HepG2 (cell line): ENCODE data around the gene ITGAV. TPM values are rescaled to one million over a fixed set of nuclear protein-coding genes. Genes with fewer than 3 reads are reported as not detected.

ENCODE experiments used
- ATAC-seq: fragments of 200-7000 bp; cut with Tn5 transposase; 3 replicates; pipeline ENCODE4 v1.9.1; 2020; ENCODE audit warnings: mild to moderate bottlenecking, moderate library complexity
- BruUV-seq: library from RNA; stranded (reverse); fragments of 400-500 nt; replicated peaks from 2 replicates; lab custom pipeline; 2021; lab: Mats Ljungman, UMichigan
- CTCF ChIA-PET: fragments of 300-600 bp; formaldehyde crosslinking; extraction: SDS; loops from one replicate; lab custom pipeline; 2021; ENCODE audit warnings: low total read pairs, inconsistent platforms, low intra/inter-chr PET ratio; lab: Yijun Ruan, JAX
- POLR2A ChIA-PET: fragments of 350-600 bp; sonication (Branson Sonifier 250); formaldehyde crosslinking; loops from one replicate; lab custom pipeline; 2020; ENCODE audit warnings: antibody characterized with exemption, inconsistent platforms; lab: Yijun Ruan, JAX
- DNase-seq: peaks from one replicate; pipeline ENCODE4 v3.0.0-alpha.2; 2015; ENCODE audit warnings: low spot score
- FAIRE-seq: peaks from 3 replicates; lab custom pipeline; 2011; peaks lifted over from hg19 to GRCh38; lab: Jason Lieb, UNC
- H2AFZ ChIP-seq: one replicate; pipeline ENCODE4 v1.6.1; 2011; ENCODE audit warnings: low read length, inconsistent platforms
- H3K27ac ChIP-seq: fragments of 300-600 bp; 3 replicates; pipeline ENCODE4 v1.8.0; 2011; ENCODE audit warnings: mixed run types, mild to moderate bottlenecking, mixed read lengths, low read length, inconsistent platforms; ENCODE audit not compliant: insufficient read depth; ENCODE audit errors: extremely low read length
- H3K27me3 ChIP-seq, 2 experiments: fragments of 200-600 bp in 1 of 2; 2 replicates in 1 of 2; 3 replicates in 1 of 2; pipeline versions ENCODE4 v1.6.0 to v1.8.0; 2011; ENCODE audit warnings: low read length in 2 of 2, mild to moderate bottlenecking in 2 of 2, moderate library complexity in 2 of 2, inconsistent platforms in 1 of 2; ENCODE audit not compliant: insufficient read depth in 2 of 2, control insufficient read depth in 1 of 2
- H3K36me3 ChIP-seq, 2 experiments: fragments of 200-600 bp in 1 of 2; replicated peaks in 1 of 2; 2 replicates in 1 of 2; 3 replicates in 1 of 2; pipeline versions ENCODE4 v1.5.1 to v1.8.0; 2011; ENCODE audit warnings: low read length in 2 of 2, inconsistent platforms in 1 of 2; ENCODE audit not compliant: insufficient read depth in 2 of 2, control insufficient read depth in 1 of 2
- H3K4me1 ChIP-seq: 2 replicates; pipeline ENCODE4 v1.5.1; 2012; ENCODE audit warnings: low read length, inconsistent platforms; ENCODE audit not compliant: insufficient read depth
- H3K4me2 ChIP-seq: 2 replicates; pipeline ENCODE4 v1.6.0; 2011; ENCODE audit warnings: low read depth, low read length, inconsistent platforms
- H3K4me3 ChIP-seq, 3 experiments: fragments of 200-600 bp in 1 of 3; sonication (generic), shearing (Covaris generic) in 1 of 3; replicated peaks in 1 of 3; 2 replicates each; pipeline ENCODE4 v1.5.1; 2011 to 2016; ENCODE audit warnings: low read length in 3 of 3, inconsistent platforms in 2 of 3, low read depth in 2 of 3, mild to moderate bottlenecking in 2 of 3, control low read depth in 1 of 3, mixed read lengths in 1 of 3; ENCODE audit not compliant: insufficient read depth in 1 of 3
- H3K79me2 ChIP-seq: one replicate; pipeline ENCODE4 v1.6.1; 2011; ENCODE audit warnings: low read length, inconsistent platforms; ENCODE audit not compliant: insufficient read depth
- H3K9ac ChIP-seq: 2 replicates; pipeline ENCODE4 v1.6.0; 2011; ENCODE audit warnings: mild to moderate bottlenecking, low read depth, low read length, inconsistent platforms; ENCODE audit not compliant: insufficient read depth
- H3K9me3 ChIP-seq: 2 replicates; pipeline ENCODE4 v1.5.1; 2012; ENCODE audit warnings: mild to moderate bottlenecking, low read length
- H4K20me1 ChIP-seq: 2 replicates; pipeline ENCODE4 v1.6.0; 2011; ENCODE audit warnings: inconsistent platforms, mild to moderate bottlenecking, low read length, moderate library complexity; ENCODE audit not compliant: insufficient read depth
- BATF2 ChIP-seq: sonication (generic); formaldehyde crosslinking; IDR thresholded peaks from 2 replicates; pipeline ENCODE4 v1.8.0; 2022; ENCODE audit warnings: mild to moderate bottlenecking, missing genetic modification reagents, moderate library complexity
- GRHL1 ChIP-seq: sonication (generic); formaldehyde crosslinking; conservative IDR thresholded peaks from 2 replicates; pipeline ENCODE4 v1.8.0; 2022; ENCODE audit warnings: missing genetic modification reagents
- HES4 ChIP-seq: sonication (generic); formaldehyde crosslinking; IDR thresholded peaks from 2 replicates; pipeline ENCODE4 v1.9.0; 2021; ENCODE audit warnings: mild to moderate bottlenecking, missing genetic modification reagents, borderline replicate concordance
- HIVEP1 ChIP-seq: sonication (generic); formaldehyde crosslinking; IDR thresholded peaks from 2 replicates; pipeline ENCODE4 v1.4.0; 2020; ENCODE audit warnings: mild to moderate bottlenecking, missing genetic modification reagents
- MTERF4 ChIP-seq: sonication (generic); formaldehyde crosslinking; IDR thresholded peaks from 2 replicates; pipeline ENCODE4 v1.8.0; 2023; ENCODE audit warnings: mild to moderate bottlenecking, missing genetic modification reagents
- RBAK ChIP-seq: sonication (generic); formaldehyde crosslinking; IDR thresholded peaks from 2 replicates; pipeline ENCODE4 v1.5.1; 2020; ENCODE audit warnings: mild to moderate bottlenecking, missing genetic modification reagents
- SP4 ChIP-seq: sonication (generic); formaldehyde crosslinking; IDR thresholded peaks from 2 replicates; pipeline ENCODE4 v1.8.1; 2023; ENCODE audit warnings: mild to moderate bottlenecking, missing genetic modification reagents
- U2AF1 ChIP-seq: fragments of 200-400 bp; formaldehyde crosslinking; optimal IDR thresholded peaks from 2 replicates; pipeline ENCODE3; 2017; ENCODE audit warnings: mild to moderate bottlenecking, low read depth, low read length
- ZBTB44 ChIP-seq: sonication (generic); formaldehyde crosslinking; IDR thresholded peaks from 2 replicates; pipeline ENCODE4 v1.4.0; 2020; ENCODE audit warnings: missing genetic modification reagents
- ZNF180 ChIP-seq: sonication (generic); formaldehyde crosslinking; IDR thresholded peaks from 2 replicates; pipeline ENCODE4 v1.4.0; 2020; ENCODE audit warnings: low read depth, missing genetic modification reagents, borderline replicate concordance
- WGBS: methylation state at CpG from one replicate; pipeline ENCODE4 v1.1.6; 2017; ENCODE audit warnings: low lambda C conversion rate; 5-methylcytosine and 5-hydroxymethylcytosine counted together
- in situ Hi-C: cut with HindIII; loops from 2 replicates; pipeline ENCODE4 v1.10.0; 2017; ENCODE audit warnings: low pct_unique_long_range_greater_than_20kb; ENCODE audit not compliant: extremely low pct_ligation_motif_present
- intact Hi-C: fragments of 100-400 bp; cut with micrococcal nuclease; formaldehyde crosslinking; loops from one replicate; pipeline ENCODE4 v1.10.0; 2022; ENCODE audit not compliant: unreplicated experiment
- polyA plus RNA-seq, 8 experiments: library from polyadenylated mRNA; depleted of rRNA in 3 of 8; stranded (reverse) in 7 of 8; unstranded in 1 of 8; fragments of >200 nt; fragmentation: Illumina TruSeq in 4 of 8; extraction: Trizol in 4 of 8; gene quantifications; 2 replicates each; pipeline versions ENCODE4 v1.2.1 to v1.2.3, GENCODE V29; 2011 to 2016; ENCODE audit warnings: low read depth in 4 of 8, missing spikeins in 1 of 8, mixed read lengths in 1 of 8; ENCODE audit not compliant: insufficient read depth in 1 of 8
- total RNA-seq, 5 experiments: library from RNA; depleted of rRNA; stranded (reverse); fragments of >200 nt; fragmentation: Illumina TruSeq; extraction: Trizol; gene quantifications; 2 replicates each; pipeline ENCODE4 v1.2.3, GENCODE V29; 2016; ENCODE audit warnings: low read depth in 1 of 5
- TF ChIP-seq, protein P1 (sequence below): sonication (generic); formaldehyde crosslinking; IDR thresholded peaks from 2 replicates; pipeline ENCODE4 v1.4.0; 2020; ENCODE audit warnings: missing genetic modification reagents, low read depth, mild to moderate bottlenecking, borderline replicate concordance
- TF ChIP-seq, protein P2 (sequence below): sonication (generic); formaldehyde crosslinking; IDR thresholded peaks from 2 replicates; pipeline ENCODE4 v1.4.0; 2020; ENCODE audit warnings: missing genetic modification reagents, borderline replicate concordance

Gene ITGAV
- total and polyA plus RNA-seq, 2 of the 13 experiments (the other 11 are each of a cell fraction or from before 2014, with no cell fraction given) = 59.1 to 60.4 TPM

- ATAC-seq (peak; percentile 58), FAIRE-seq (no peak), DNase-seq (no peak)
- no peak overlapping the region for H3K9ac ChIP-seq
- H3K9me3 ChIP-seq = no peaks in the 10 kb centered on the region
- intact Hi-C loops (loop anchor here (1.0 to 2.0 kb wide), 3 partner anchors 50 to 155 kb away; partner anchors contain the start of genes ITGAV and ZC3H15), in situ Hi-C loops (no loop called here)
- no peak overlapping the region for H3K27ac ChIP-seq
- H3K4me3 ChIP-seq = no peak overlapping the region
- POLR2A ChIA-PET = interaction anchor here (0.9 to 1.7 kb wide), 2 partner anchors 108 to 155 kb away, joined by 3 to 4 read pairs; partner anchors contain the start of gene ZC3H15
- BruUV-seq = no TSS peak
- no peaks in the 10 kb centered on the region for H4K20me1 ChIP-seq
- CTCF ChIA-PET = interaction anchor here (3.3 kb wide), 1 partner anchor 137 kb away, joined by 57 read pairs; no protein-coding TSS in a partner anchor
- WGBS = 83% methylated on average over 4 of the region's 4 CpGs
- H3K79me2 ChIP-seq = no peaks in the 10 kb centered on the region
- H3K36me3 ChIP-seq = peaks cover 20 to 46% of the 10 kb centered on the region in 2 experiments
- no peaks in the 10 kb centered on the region for H3K4me1 ChIP-seq
- no peak overlapping the region for H2AFZ ChIP-seq
- no peak overlapping the region for H3K4me2 ChIP-seq
- H3K27me3 ChIP-seq = no peaks in the 10 kb centered on the region
- TF ChIP-seq GRHL1 (CRISPR knock-in tag) = no peak
- no peak for TF ChIP-seq MTERF4
- TF ChIP-seq ZNF180 (CRISPR knock-in tag) = no peak
- TF ChIP-seq SP4 = no peak
- TF ChIP-seq RBAK (CRISPR knock-in tag) = no peak
- TF ChIP-seq U2AF1 = no peak
- no peak for TF ChIP-seq BATF2
- TF ChIP-seq, protein P1, sequence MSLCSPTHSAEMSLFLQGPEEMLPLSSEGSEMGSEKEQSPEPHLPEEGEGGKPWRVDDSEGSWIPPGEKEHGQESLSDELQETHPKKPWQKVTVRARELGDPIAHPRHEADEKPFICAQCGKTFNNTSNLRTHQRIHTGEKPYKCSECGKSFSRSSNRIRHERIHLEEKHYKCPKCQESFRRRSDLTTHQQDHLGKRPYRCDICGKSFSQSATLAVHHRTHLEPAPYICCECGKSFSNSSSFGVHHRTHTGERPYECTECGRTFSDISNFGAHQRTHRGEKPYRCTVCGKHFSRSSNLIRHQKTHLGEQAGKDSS (CRISPR knock-in tag) = no peak
- no peak for TF ChIP-seq HIVEP1
- no peak for TF ChIP-seq HES4 (CRISPR knock-in tag)
- no peak for TF ChIP-seq ZBTB44 (CRISPR knock-in tag)
- TF ChIP-seq, protein P2, sequence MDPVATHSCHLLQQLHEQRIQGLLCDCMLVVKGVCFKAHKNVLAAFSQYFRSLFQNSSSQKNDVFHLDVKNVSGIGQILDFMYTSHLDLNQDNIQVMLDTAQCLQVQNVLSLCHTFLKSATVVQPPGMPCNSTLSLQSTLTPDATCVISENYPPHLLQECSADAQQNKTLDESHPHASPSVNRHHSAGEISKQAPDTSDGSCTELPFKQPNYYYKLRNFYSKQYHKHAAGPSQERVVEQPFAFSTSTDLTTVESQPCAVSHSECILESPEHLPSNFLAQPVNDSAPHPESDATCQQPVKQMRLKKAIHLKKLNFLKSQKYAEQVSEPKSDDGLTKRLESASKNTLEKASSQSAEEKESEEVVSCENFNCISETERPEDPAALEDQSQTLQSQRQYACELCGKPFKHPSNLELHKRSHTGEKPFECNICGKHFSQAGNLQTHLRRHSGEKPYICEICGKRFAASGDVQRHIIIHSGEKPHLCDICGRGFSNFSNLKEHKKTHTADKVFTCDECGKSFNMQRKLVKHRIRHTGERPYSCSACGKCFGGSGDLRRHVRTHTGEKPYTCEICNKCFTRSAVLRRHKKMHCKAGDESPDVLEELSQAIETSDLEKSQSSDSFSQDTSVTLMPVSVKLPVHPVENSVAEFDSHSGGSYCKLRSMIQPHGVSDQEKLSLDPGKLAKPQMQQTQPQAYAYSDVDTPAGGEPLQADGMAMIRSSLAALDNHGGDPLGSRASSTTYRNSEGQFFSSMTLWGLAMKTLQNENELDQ = no peak
These were observed 51.4 kb downstream of the ITGAV start for GRCh38 chr2:186641132-186641806.
